NOMO-1 (cell line): Measurements from ENCODE around the gene ZNF573.

ENCODE experiments used
- DNase-seq, 2 experiments: peaks; one replicate each; lab custom pipeline; 2025; ENCODE audit not compliant: unreplicated experiment in 2 of 2; lab: John Stamatoyannopoulos, UW

ZNF573 gene

DNA sequence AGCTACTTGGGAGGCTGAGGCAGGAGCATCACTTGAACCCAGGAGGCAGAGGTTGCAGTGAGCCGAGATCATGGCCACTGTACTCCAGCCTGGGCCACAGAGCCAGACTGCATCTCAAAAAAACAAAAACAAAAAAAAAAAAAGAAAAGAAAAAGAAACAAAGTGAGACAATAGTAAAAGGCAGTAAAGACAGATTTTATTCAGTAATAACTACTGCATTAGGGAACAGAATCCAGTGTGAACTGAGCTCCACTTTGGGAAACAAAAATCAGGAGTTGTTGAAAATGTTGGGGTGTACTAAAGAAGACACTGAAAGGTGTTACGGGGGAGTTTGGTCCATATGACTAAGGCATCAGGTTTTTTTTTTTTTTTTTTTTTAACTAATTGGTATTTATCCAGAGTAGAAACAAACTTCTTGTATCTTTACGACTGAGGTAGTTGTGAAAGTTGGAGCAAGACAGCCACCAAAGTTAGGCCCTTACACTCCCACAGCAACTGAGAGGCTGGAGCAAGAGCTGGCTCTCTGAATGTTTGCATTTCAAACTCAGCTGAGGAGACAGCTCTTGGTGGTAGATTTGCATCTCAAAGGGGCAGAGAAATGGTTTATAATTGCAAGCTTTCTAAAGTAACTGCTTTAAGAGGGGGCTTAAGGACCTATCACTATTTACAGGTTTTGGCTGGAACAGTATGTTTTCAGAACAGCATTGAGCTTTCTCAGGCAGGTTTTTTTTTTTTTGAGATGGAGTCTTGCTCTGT, 84.1 kb downstream of the ZNF573 start:
- DNase-seq: no peak

DNA sequence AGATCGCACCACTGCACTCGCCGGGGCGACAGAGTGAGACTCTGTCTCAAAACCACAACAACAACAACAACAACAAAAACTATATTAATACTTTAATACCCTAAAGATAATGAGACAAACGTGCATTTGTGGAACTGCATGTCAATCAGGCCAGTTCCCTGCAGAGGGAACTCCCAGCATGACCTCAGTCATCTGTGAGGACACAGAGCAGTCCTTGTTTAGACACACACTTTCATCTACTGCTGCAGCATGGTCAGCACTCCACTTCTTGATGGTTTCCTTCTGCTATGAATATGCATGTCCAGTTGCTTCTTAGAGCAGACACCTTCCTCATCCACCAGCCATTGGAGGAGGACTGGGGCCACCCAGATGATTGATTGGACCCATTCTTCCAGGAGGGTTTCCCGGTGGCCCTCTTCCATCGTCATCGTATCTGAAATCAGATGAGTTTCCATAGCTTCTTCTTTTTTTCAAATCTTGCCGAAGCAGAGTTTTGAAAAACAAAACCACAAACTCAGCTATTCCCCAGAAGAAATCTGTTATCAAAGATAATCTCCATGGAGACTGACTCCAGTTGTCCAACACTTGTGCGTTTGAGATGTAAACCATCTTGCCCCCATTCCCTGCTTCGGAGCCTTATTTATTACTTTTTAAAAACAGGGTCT, 86.3 kb downstream of the ZNF573 start:
- DNase-seq: no peak

DNA sequence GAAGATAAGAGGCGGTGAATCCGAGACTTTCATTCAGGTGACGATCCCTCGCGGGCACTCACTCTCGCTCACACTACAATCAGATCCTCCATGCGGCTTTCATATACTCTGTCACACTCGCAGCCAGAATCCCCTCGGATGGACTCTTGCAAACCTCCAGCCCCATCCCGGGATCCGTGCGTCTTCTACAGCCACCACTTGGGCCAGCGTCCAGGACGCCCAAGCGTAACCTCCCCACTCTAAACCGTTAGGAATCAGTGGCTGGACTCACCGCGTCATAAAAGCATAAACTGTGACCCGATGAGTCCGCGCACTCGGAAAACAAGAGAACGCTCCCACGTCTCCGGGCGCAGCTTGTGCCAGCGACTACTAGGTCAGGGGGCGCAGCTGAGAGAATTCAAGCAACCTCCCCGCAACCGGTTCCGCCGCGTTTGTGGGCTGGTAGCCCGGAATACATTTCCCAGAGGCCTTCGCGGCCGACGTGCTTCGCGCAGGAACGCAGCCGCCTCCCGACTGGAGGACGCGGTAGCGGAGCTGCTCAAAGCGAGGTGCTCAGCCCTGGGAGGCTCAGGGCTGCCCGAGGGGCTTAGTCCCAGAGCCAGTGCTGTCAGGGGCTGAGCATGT, 87.4 kb downstream of the ZNF573 start:
- DNase-seq: no peak
